ENCODE data around the gene PRDX3.

GRCh38 chr10:119176166-119176565, 2.4 kb downstream of the PRDX3 start:
- TF ChIP-seq CTCF (IDR thresholded peaks at IDR 0.05), result no peak
- TF ChIP-seq POLR2AphosphoS5 (IDR thresholded peaks at IDR 0.05), result no peak
- TF ChIP-seq EP300 (IDR thresholded peaks at IDR 0.05), result no peak

Data from suprapubic skin (tissue), 4 donors.